ENCODE measurements around the gene ITGAV.

DNA sequence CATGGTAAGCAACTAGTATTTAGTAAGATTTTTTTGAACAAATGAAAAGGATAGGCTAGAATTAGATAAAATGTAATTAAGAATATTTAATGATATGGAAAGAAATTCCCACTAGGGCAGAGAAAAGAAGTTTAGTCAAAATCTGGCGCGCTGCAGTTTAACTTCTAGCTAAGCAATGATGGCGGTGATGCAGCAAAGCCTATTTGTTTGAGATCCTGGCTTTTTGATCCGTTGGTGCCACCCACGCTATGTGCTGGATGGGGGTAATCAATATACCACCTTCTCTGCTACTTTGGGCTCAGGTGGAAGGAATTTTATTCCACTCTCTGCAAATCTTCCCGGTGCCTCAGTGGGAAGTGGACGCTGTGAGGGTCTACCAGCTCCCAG is 103.6 kb downstream of the ITGAV start:
- TF ChIP-seq, protein P1, sequence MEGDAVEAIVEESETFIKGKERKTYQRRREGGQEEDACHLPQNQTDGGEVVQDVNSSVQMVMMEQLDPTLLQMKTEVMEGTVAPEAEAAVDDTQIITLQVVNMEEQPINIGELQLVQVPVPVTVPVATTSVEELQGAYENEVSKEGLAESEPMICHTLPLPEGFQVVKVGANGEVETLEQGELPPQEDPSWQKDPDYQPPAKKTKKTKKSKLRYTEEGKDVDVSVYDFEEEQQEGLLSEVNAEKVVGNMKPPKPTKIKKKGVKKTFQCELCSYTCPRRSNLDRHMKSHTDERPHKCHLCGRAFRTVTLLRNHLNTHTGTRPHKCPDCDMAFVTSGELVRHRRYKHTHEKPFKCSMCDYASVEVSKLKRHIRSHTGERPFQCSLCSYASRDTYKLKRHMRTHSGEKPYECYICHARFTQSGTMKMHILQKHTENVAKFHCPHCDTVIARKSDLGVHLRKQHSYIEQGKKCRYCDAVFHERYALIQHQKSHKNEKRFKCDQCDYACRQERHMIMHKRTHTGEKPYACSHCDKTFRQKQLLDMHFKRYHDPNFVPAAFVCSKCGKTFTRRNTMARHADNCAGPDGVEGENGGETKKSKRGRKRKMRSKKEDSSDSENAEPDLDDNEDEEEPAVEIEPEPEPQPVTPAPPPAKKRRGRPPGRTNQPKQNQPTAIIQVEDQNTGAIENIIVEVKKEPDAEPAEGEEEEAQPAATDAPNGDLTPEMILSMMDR (IDR thresholded peaks at IDR 0.05): no peak
- no peak for TF ChIP-seq POLR2A (IDR thresholded peaks at IDR 0.05; ENCODE audit: low read depth)
- TF ChIP-seq POLR2AphosphoS5 (IDR thresholded peaks at IDR 0.05): no peak

All from esophagus muscularis mucosa (tissue), 3 donors.